Fibroblast of skin of abdomen (primary cell): Measurements from ENCODE around the gene DMXL2.
"Not testable (repeated sequence)": the region's sequence is repeated elsewhere in the genome, so short reads cannot be mapped to it uniquely, and the experiment has no call there.

ENCODE experiments used
- DNase-seq: peaks from one replicate; pipeline ENCODE4 v3.0.0-alpha.2; 2013

Gene DMXL2

DNA sequence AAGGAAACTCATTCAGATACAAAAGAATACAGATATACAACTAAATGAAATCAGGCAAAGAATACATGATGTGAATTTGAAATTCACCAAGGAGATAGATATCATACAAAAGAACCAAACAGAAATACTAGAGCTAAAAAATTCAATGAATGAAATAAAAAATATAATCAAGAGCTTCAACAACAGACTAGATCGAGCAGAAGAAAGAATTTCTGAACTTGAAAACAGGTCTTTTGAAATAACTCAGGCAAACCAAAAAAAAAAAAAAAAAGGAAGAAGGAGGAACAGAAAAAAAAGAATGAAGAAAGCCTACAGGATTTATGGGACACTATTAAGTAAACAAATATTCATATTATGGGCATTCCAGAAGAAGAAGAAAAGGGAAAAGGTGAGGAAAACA is 137.8 kb downstream of the DMXL2 start:
- no peak for DNase-seq

GRCh38 chr15:51483985-51484384 is 138.6 kb downstream of the DMXL2 start:
- no peak for DNase-seq

- DNase-seq, result no peak
These were observed 139.1 kb downstream of the DMXL2 start for GRCh38 chr15:51483520-51483919.

- DNase-seq, result no peak
These were observed 146.8 kb downstream of the DMXL2 start for GRCh38 chr15:51475736-51476135.

DNA sequence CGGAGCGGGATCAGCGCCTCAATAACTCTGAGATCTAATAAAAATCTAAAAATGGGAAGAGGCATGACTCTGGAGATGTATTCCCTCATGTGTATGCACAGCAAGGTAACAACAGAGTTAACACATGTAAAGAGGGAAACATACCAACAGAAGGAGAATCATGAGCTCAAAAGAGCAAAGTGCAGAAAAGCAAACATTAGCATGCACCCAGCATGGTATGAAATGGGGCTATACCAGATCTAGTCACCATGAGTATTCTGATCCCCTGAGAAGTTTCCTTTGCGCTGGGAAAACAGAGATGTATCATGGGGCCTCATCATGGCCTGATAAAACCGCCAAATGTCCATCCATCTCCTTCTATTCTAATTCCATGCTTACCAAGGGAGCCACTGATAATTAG is 152.1 kb downstream of the DMXL2 start:
- no peak for DNase-seq

DNA sequence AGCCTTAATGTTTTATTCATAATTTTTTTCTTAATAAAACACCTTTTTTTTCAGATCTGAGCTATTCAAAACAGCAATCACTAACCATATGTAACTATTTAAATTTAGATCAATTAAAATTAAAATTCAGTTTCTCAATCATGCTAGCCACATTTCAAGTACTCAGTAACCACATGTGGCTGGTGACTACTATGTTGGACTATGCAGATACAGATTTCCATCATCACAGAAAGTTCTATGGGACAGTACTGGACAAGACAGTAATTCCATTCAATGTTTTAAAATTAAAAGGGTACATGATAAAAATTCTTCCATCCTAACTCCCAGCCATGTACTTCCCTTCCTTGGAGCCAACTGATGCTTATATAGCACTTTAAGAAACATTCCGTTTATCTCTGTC is 161.8 kb downstream of the DMXL2 start:
- peak; percentile 54 for DNase-seq

DNA sequence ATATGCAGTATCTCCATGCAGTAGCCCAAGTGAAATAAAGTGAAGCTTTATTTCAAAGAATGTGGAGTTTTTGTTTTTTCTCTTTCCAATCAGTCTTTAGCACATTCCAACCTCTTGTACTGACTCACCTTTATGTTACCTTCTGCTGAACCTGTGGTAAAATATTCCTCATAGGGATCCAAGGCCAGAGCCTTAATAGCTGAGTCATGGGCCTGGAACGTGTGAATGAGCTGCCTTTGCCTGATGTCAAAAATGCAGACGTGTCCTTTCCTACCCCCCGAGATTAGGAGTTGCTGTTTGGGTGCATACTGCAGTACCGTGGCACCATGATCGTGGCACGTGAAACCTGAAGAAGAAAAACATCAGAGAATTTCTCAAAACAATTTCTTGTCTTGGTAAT is 172.6 kb downstream of the DMXL2 start:
- peak; percentile 21 for DNase-seq

- DNase-seq, result no peak
These were observed 173.8 kb downstream of the DMXL2 start for GRCh38 chr15:51448622-51449399.

GRCh38 chr15:51447855-51448621 is 174.5 kb downstream of the DMXL2 start:
- DNase-seq, result no peak

GRCh38 chr15:51446029-51446744 is 176.4 kb downstream of the DMXL2 start:
- DNase-seq, result not testable (repeated sequence)

DNA sequence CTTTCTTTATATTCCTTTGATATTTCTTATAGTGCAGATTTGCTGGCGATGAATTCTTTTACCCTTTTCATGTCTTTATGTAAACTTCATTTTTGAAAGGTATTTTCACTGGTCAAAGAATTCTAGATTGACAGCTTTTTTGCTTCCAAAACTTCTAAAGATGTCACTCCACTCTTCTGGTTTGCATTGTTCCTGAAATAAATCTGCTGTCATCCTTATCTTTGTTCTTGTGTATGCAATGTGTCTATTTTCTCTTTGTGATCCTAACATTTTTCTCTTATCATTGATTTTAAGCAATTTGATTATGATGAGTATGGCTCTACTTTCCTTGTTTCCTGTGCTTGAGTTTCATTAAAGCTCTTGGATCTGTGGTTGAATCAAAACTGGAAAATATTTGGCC is 177.8 kb downstream of the DMXL2 start:
- DNase-seq, result no peak

DNA sequence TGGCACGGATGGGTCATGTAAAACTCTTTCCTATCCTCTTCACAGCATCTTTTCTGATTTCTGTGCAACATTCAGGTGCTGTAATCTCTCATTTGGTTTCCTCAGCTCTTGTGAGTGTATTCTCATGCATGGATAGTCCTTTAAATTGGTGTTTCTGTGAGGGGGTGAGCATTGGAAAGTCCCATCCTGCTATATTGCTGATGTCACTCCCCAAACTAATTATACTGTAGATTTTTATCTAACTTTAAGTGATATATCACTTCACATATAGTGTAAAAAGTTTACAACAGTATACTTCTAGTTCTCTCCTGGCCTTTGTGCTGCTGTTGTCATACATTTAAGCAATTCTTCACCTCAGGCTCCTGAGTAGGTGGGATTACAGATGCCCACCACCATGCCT is 178.5 kb downstream of the DMXL2 start:
- DNase-seq, result no peak

GRCh38 chr15:51443282-51443914 is 179.2 kb downstream of the DMXL2 start:
- no peak for DNase-seq

- no peak for DNase-seq
These were observed 184.0 kb downstream of the DMXL2 start for GRCh38 chr15:51438526-51438925.

- no peak for DNase-seq
These were observed 197.0 kb downstream of the DMXL2 start for GRCh38 chr15:51425517-51426040.

DNA sequence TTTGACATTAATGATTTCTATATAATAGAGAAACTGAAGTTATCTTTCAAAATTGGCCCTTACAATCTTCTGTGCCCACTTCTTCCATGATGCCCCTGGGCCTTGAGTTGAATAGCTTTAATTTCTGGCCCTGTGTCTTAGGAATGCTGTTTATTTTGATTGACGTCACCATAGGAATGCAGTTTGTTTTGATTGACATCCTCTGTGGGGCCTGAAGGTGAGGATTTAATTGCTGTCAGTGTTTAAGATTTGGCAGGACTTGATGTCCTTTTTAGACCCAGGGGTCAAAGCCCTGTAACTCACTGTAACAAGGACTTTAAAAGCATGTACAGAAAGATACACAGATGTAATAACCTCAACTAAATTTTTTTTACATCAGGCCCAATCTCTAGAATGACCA is 197.8 kb downstream of the DMXL2 start:
- DNase-seq, result no peak

GRCh38 chr15:51423040-51423439 is 199.5 kb downstream of the DMXL2 start:
- not testable (repeated sequence) for DNase-seq

DNA sequence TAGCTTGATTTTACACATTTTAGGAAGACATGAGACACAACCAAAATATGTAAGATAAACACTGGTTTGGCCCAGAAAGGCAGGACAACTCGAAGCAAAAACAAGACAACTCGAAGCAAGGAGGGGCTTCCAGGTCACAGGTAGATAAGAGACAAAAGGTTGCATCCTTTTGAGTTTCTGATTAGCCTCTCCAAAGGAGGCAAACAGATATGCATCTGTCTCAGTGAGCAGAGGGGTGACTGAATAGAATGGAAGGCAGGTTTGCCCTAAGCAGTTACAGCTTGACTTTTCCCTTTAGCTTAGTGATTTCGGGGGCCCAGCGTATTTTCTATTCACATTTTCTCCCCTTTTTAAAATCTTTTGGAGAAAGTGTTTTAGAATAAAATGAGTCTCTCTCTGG is 206.4 kb downstream of the DMXL2 start:
- DNase-seq, result no peak

DNA sequence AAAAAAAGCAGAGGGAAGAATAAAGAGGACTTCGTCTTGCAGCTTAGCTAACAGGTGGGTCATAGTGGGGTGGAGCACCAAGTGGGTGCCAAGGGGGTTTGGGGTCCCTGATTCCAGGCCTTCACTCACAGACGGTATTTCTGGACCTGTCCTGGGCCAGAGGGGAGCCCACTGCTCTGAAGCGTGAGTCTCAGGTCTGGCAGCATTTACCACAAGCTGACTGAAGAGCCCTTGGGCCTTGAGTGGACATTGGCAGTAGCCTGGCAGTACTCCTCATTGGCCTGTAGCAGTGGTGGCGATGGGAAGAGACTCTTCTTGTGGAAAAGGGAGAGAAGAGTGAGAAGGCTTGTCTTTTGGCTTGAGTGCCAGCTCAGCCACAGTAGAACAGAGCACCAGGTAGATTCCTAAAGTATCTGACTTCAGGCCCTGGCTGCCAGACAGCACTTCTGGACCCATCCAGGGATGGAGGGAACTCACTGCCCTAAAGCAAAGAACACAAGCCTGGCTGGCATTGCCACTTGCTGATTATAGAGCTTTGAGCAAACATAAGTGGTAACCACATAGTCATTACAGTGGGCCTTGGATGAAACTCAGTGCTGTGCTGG is 208.2 kb downstream of the DMXL2 start:
- no peak for DNase-seq

DNA sequence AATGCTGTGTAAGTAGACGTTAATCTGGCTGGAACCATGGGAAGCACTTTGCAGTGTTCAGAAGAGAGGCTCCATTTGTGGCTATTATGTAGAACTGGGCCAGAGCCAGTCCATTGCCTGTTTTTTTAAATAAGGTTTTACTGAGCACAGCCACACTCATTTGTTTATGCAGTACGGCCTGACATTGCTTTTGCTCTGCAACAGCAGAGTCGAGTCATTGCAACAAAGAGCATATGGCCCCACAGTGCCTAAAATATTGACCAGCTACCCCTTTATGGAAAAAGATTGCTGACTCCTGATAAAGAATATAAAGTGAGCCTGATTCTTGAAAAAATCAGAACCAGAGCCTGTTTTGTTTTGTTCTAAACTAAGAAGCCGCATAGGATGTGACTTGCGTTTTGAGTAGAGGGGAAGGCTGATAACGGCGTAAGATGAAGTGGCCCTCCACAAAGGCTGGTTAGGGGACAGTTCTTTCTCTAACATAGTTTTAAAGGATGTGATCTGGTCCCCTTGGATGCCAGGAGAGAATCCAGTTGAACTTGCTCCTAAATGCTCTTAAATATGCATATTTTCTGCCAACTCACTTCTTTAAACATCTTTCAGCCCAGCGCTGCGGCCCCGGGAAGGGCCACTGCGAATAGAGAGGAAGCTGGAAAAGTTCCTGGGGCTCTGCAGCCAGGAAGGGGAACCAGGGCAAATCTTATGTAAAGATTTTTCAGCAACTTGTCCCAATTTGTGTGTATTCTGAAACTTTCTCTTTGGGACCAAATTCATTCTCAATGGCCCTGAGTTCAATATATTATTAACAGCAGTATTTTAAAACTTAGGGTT is 216.7 kb downstream of the DMXL2 start:
- no peak for DNase-seq
